MM.1S (cell line): ENCODE measurements around the gene AKAP6.

Source experiments
- CTCF ChIP-seq: fragments of 300-600 bp; sonication (generic); IDR thresholded peaks from 2 replicates; pipeline ENCODE4 v1.5.1; 2016; ENCODE audit warnings: antibody characterized with exemption, low read length, mixed read lengths
- EZH2phosphoT487 ChIP-seq: fragments of 300-600 bp; sonication (generic); IDR thresholded peaks from 2 replicates; pipeline ENCODE4 v1.6.1; 2018; ENCODE audit warnings: antibody characterized with exemption, low read length

- TF ChIP-seq CTCF, result peak; percentile 35
- no peak for TF ChIP-seq EZH2phosphoT487
Measured at GRCh38 chr14:32469388-32470160, 140.5 kb downstream of the AKAP6 start.
